Activated naive CD4-positive, alpha-beta T cell treated with anti-CD3 and anti-CD28 coated beads for 36 hours (primary cell): ENCODE results near the gene ADAMTSL1. TPM values are rescaled to one million over a fixed set of nuclear protein-coding genes. Genes with fewer than 3 reads are reported as not detected.

Source experiments
- CTCF ChIA-PET: fragments of 350-600 bp; sonication (Branson Sonifier 250); formaldehyde crosslinking; loops from one replicate; lab custom pipeline; 2021; ENCODE audit warnings: antibody characterized with exemption; lab: Charles Lee
- DNase-seq: peaks from one replicate; pipeline ENCODE4 v3.0.0-alpha.2; 2020
- H3K27ac Mint-ChIP-seq: one replicate; pipeline ENCODE4 v1.8.0; 2021; ENCODE audit warnings: mild to moderate bottlenecking, mixed read lengths
- H3K27me3 Mint-ChIP-seq: one replicate; pipeline ENCODE4 v1.8.0; 2021; ENCODE audit warnings: low read depth, mixed read lengths
- H3K36me3 Mint-ChIP-seq: one replicate; pipeline ENCODE4 v1.8.0; 2021; ENCODE audit warnings: low read depth, mixed read lengths
- H3K4me1 Mint-ChIP-seq: one replicate; pipeline ENCODE4 v1.8.0; 2021; ENCODE audit warnings: low read depth, mixed read lengths
- H3K4me3 Mint-ChIP-seq: one replicate; pipeline ENCODE4 v1.8.0; 2021; ENCODE audit warnings: mild to moderate bottlenecking, moderate library complexity, mixed read lengths
- H3K9me3 Mint-ChIP-seq: one replicate; pipeline ENCODE4 v1.8.0; 2021; ENCODE audit warnings: mixed read lengths
- intact Hi-C: fragments of 100-400 bp; cut with micrococcal nuclease; formaldehyde crosslinking; loops from one replicate; pipeline ENCODE4 v1.15.1; 2023
- total RNA-seq, 2 experiments: library from RNA; stranded (reverse); gene quantifications; one replicate each; pipeline ENCODE4 v1.2.3, GENCODE V29; 2021

ADAMTSL1 gene
- total RNA-seq, 2 experiments from 2014 or later: not detected

GRCh38 chr9:18623221-18624079 is 149.5 kb downstream of the ADAMTSL1 start:
- intact Hi-C loops: no loop called here
- no peak overlapping the region for H3K4me3 Mint-ChIP-seq
- no peaks in the 10 kb centered on the region for H3K27me3 Mint-ChIP-seq
- H3K36me3 Mint-ChIP-seq: no peaks in the 10 kb centered on the region
- DNase-seq: no peak
- CTCF ChIA-PET: interaction anchor here (0.7 to 1.0 kb wide), 2 partner anchors 65 to 361 kb away, joined by 3 to 4 read pairs; no protein-coding TSS in a partner anchor
- H3K9me3 Mint-ChIP-seq: no peaks in the 10 kb centered on the region
- no peak overlapping the region for H3K27ac Mint-ChIP-seq
- H3K4me1 Mint-ChIP-seq: no peaks in the 10 kb centered on the region

DNA sequence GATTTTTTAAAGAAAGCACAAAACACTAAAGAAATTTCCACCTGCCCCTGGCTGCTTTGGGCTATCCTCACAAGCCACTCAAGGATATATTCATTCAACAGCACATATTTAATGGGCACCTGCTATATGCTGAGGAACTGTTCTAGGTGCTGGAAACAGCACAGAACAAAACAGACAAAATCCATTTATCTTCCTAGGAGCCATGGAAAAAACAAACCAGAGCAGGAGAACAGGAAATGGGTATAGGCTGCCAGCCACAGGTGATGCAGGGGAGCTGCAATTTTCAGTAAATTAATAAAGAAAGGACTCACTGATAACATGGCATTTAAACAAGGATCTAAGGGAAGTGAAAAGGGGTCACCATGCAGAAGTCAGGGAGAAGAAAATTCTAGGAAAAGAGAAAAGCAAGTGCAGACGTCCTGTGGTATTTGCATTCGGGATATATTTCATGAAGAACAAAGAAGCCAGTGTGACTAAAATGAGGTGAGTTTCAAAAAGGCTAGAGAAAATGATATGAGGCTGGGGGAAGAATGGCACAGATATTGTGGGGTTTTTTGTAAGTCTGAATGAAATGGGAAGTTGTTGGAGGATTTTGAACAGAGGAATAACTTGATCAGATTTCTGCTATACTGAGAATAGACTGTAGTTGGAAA is 152.2 kb downstream of the ADAMTSL1 start:
- H3K27me3 Mint-ChIP-seq: no peaks in the 10 kb centered on the region
- H3K4me1 Mint-ChIP-seq: no peaks in the 10 kb centered on the region
- H3K27ac Mint-ChIP-seq: no peak overlapping the region
- intact Hi-C loops: no loop called here
- H3K4me3 Mint-ChIP-seq: no peak overlapping the region
- no peaks in the 10 kb centered on the region for H3K36me3 Mint-ChIP-seq
- CTCF ChIA-PET: no interaction called here
- no peaks in the 10 kb centered on the region for H3K9me3 Mint-ChIP-seq
- DNase-seq: no peak

DNA sequence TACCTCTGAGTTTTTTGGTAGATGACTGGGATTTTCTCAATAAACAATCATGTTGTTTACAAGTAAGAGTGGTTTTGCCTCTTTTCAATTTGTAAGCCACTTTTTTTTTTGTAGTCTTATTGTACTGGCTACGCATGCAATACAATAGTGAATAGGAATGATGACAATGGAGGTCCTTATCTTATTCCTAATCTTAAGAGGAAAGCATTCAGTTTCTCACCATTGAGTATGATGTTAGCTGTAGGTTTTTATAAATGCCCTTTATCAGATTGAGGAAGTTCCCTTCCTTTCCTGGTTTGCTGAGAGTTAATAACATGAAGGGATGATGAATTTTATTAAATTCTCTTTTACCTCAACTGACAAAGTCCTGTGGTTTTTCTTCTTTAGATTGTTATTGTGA is 155.2 kb downstream of the ADAMTSL1 start:
- intact Hi-C loops: no loop called here
- Mint-ChIP-seq H3K4me1 (no peaks in the 10 kb centered on the region), H3K4me3 (no peak overlapping the region), H3K9me3 (no peaks in the 10 kb centered on the region), H3K27me3 (no peaks in the 10 kb centered on the region), H3K36me3 (no peaks in the 10 kb centered on the region), H3K27ac (no peak overlapping the region)
- no peak for DNase-seq
- CTCF ChIA-PET: no interaction called here

GRCh38 chr9:18632632-18633403 is 158.9 kb downstream of the ADAMTSL1 start:
- intact Hi-C loops: no loop called here
- DNase-seq: no peak
- Mint-ChIP-seq H3K27me3 (no peaks in the 10 kb centered on the region), H3K36me3 (no peaks in the 10 kb centered on the region), H3K27ac (no peak overlapping the region), H3K9me3 (no peaks in the 10 kb centered on the region), H3K4me3 (no peak overlapping the region), H3K4me1 (no peaks in the 10 kb centered on the region)
- CTCF ChIA-PET: interaction anchor here (0.6 kb wide), 1 partner anchor 377 kb away, joined by 3 read pairs; no protein-coding TSS in a partner anchor

DNA sequence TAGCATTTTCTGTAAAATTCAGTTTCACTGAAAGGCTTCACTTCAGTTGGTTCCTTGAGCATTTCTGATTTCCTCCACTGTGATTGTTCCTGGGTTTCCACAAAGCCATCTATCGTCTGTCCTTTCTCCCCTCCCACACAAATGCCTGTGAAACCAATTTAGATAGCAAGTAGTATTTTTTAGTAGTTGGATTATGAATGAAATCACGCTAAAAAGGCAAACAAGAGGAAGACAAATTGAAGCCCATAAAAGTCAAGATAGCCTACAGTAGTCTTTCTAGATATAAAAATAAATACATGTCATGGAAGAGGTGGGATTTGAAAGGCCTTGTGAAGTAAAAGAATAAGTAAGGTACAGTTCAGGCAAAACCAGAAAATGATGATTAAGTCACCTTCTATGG is 162.8 kb downstream of the ADAMTSL1 start:
- DNase-seq: no peak
- Mint-ChIP-seq H3K27ac (no peak overlapping the region), H3K4me1 (no peaks in the 10 kb centered on the region), H3K36me3 (no peaks in the 10 kb centered on the region), H3K27me3 (no peaks in the 10 kb centered on the region), H3K4me3 (no peak overlapping the region), H3K9me3 (no peaks in the 10 kb centered on the region)
- CTCF ChIA-PET: no interaction called here
- intact Hi-C loops: no loop called here

DNA sequence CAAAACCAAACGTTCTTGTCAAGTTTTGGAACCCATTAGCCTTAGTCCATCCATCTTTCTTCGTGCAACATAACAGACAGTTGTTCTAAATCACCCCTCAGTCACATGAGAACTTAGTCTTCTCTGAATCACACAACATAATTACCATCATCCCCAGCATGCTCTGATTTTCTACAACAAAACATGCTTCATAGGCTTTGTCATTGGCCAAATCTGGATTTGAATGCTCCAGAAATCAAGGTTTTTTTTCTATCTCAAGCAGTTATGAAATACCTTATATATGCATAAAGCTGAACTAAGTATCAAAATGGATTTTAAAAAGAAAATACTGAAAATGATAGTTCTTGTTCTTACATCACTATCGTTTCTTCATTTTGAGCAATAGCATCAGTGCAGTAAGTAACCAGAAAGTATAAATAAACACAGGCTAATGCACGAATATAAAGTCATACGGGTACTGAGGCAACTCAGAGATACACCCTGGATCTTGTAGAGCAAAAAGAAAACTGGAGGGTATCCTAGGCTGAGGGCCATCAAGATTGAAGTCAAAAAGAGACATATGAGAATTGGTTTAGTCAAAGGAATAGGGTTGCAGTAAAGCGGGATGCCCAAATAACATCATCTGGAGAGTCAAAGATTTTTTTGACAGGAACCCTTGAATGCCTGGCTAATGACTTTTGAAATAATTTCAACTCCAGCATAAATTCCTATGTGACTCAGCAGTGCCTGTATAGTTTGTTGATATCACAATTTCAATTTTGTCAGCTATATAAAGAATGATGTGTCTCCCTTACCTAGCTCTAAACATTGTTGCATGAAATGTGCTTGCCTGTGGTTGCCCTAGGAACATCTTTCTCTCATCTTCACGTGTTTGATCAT is 164.7 kb downstream of the ADAMTSL1 start:
- Mint-ChIP-seq H3K4me1 (no peaks in the 10 kb centered on the region), H3K36me3 (no peaks in the 10 kb centered on the region), H3K27ac (no peak overlapping the region), H3K9me3 (no peaks in the 10 kb centered on the region), H3K4me3 (no peak overlapping the region), H3K27me3 (no peaks in the 10 kb centered on the region)
- intact Hi-C loops: no loop called here
- DNase-seq: no peak
- CTCF ChIA-PET: no interaction called here

- no peak for DNase-seq
- CTCF ChIA-PET: no interaction called here
- Mint-ChIP-seq H3K27me3 (no peaks in the 10 kb centered on the region), H3K9me3 (peaks cover 1% of the 10 kb centered on the region), H3K27ac (no peak overlapping the region), H3K36me3 (no peaks in the 10 kb centered on the region), H3K4me1 (no peaks in the 10 kb centered on the region), H3K4me3 (no peak overlapping the region)
- intact Hi-C loops: no loop called here
Measured at GRCh38 chr9:18639911-18640310, 166.0 kb downstream of the ADAMTSL1 start.

GRCh38 chr9:18658804-18659705 is 185.1 kb downstream of the ADAMTSL1 start:
- DNase-seq: no peak
- intact Hi-C loops: no loop called here
- H3K36me3 Mint-ChIP-seq: no peaks in the 10 kb centered on the region
- no peaks in the 10 kb centered on the region for H3K27me3 Mint-ChIP-seq
- no peak overlapping the region for H3K27ac Mint-ChIP-seq
- CTCF ChIA-PET: no interaction called here
- no peaks in the 10 kb centered on the region for H3K4me1 Mint-ChIP-seq
- no peaks in the 10 kb centered on the region for H3K9me3 Mint-ChIP-seq
- no peak overlapping the region for H3K4me3 Mint-ChIP-seq

GRCh38 chr9:18660001-18660400 is 186.0 kb downstream of the ADAMTSL1 start:
- Mint-ChIP-seq H3K9me3 (no peaks in the 10 kb centered on the region), H3K27me3 (no peaks in the 10 kb centered on the region), H3K4me3 (no peak overlapping the region), H3K36me3 (no peaks in the 10 kb centered on the region), H3K27ac (no peak overlapping the region), H3K4me1 (no peaks in the 10 kb centered on the region)
- CTCF ChIA-PET: no interaction called here
- DNase-seq: no peak
- intact Hi-C loops: no loop called here

GRCh38 chr9:18662320-18662719 is 188.4 kb downstream of the ADAMTSL1 start:
- H3K4me1 Mint-ChIP-seq: no peaks in the 10 kb centered on the region
- CTCF ChIA-PET: no interaction called here
- intact Hi-C loops: no loop called here
- no peak for DNase-seq
- H3K9me3 Mint-ChIP-seq: no peaks in the 10 kb centered on the region
- H3K4me3 Mint-ChIP-seq: no peak overlapping the region
- H3K36me3 Mint-ChIP-seq: no peaks in the 10 kb centered on the region
- H3K27me3 Mint-ChIP-seq: no peaks in the 10 kb centered on the region
- H3K27ac Mint-ChIP-seq: no peak overlapping the region

GRCh38 chr9:18665947-18666346 is 192.0 kb downstream of the ADAMTSL1 start:
- CTCF ChIA-PET: no interaction called here

More at GRCh38 chr9:18665947-18666346, 192.0 kb downstream of the ADAMTSL1 start:
- intact Hi-C loops: no loop called here
- no peaks in the 10 kb centered on the region for H3K4me1 Mint-ChIP-seq
- H3K27ac Mint-ChIP-seq: no peak overlapping the region
- H3K36me3 Mint-ChIP-seq: no peaks in the 10 kb centered on the region
- H3K27me3 Mint-ChIP-seq: no peaks in the 10 kb centered on the region
- no peak for DNase-seq
- H3K4me3 Mint-ChIP-seq: no peak overlapping the region
- no peaks in the 10 kb centered on the region for H3K9me3 Mint-ChIP-seq
